HTR-8/SVneo (cell line): ENCODE measurements around the gene SYCN.
A peak's percentile ranks its signal among the peaks of the same experiment; 100 is the strongest.

Source experiments
- DNase-seq: peaks from one replicate; pipeline ENCODE4 v3.0.0; 2011; ENCODE audit warnings: low spot score, mixed read lengths; ENCODE audit not compliant: insufficient read length
- FAIRE-seq: peaks from 2 replicates; lab custom pipeline; 2011; peaks lifted over from hg19 to GRCh38; lab: Jason Lieb, UNC

SYCN gene

GRCh38 chr19:39160523-39160861, 43.6 kb downstream of the SYCN start:
- DNase-seq (no peak), FAIRE-seq (no peak)

- no peak for DNase-seq
These were observed 45.3 kb downstream of the SYCN start for GRCh38 chr19:39158646-39159260.

GRCh38 chr19:39157997-39158389, 46.1 kb downstream of the SYCN start:
- peak; percentile 96 for FAIRE-seq
- DNase-seq = no peak

More at GRCh38 chr19:39158646-39159260, 45.3 kb downstream of the SYCN start:
- no peak for FAIRE-seq

- FAIRE-seq (no peak), DNase-seq (no peak)
These were observed 46.6 kb downstream of the SYCN start for GRCh38 chr19:39157275-39157996.

GRCh38 chr19:39156326-39157230, 47.5 kb downstream of the SYCN start:
- FAIRE-seq = no peak
- no peak for DNase-seq

- no peak for DNase-seq
These were observed 48.3 kb downstream of the SYCN start for GRCh38 chr19:39155741-39156140.

GRCh38 chr19:39155114-39155700, 48.9 kb downstream of the SYCN start:
- FAIRE-seq (no peak), DNase-seq (no peak)

More at GRCh38 chr19:39155741-39156140, 48.3 kb downstream of the SYCN start:
- FAIRE-seq = no peak

GRCh38 chr19:39154629-39155100, 49.4 kb downstream of the SYCN start:
- FAIRE-seq (no peak), DNase-seq (no peak)

GRCh38 chr19:39154100-39154628, 49.9 kb downstream of the SYCN start:
- no peak for FAIRE-seq
- DNase-seq = no peak
